HG02885 (cell line): ENCODE data around the gene GPRIN3.
A peak's percentile ranks its signal among the peaks of the same experiment; 100 is the strongest.
"Not testable (repeated sequence)": the region's sequence is repeated elsewhere in the genome, so short reads cannot be mapped to it uniquely, and the experiment has no call there.

Experiments
- ATAC-seq: cut with Tn5 transposase; IDR thresholded peaks from one replicate; pipeline ENCODE4 v1.9.1; 2021; ENCODE audit warnings: mild to moderate bottlenecking; ENCODE audit not compliant: unreplicated experiment, poor library complexity

The GPRIN3 gene

GRCh38 chr4:89263265-89263664, 44.3 kb downstream of the GPRIN3 start:
- no peak for ATAC-seq

DNA sequence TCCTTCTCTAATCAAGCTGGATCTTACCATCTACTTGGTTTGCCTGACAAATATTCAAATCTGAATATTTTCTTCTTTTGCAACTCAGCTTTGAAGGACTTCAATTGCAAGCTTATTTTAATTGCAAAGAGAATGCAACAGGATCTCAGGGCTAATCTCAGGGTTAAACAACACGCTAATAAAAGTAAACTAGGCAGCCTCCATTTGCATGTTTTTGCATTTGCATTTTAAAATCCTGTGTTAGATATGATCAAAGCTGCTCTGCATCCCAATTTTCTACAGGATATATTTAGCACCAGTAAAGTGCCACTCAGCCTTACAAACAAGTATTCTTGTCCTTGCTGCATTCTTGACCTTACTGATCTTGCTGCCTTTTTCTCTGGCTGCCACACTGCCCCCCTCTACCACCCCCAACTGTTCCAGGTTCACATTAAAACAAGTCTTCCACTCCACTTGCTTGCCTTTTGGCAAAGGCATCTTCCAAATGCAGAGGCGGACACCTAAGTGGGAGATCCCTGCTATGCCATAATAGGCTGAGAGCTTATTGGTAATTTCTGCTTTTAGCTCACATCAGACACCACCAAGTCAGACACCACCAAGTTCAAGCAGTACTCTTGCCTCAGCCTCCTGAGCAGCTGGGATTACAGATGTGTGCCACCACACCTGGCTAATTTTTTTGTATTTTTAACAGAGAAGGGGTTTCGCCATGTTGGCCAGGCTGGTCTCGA, 48.1 kb downstream of the GPRIN3 start:
- ATAC-seq, result no peak

GRCh38 chr4:89258506-89258905, 49.1 kb downstream of the GPRIN3 start:
- no peak for ATAC-seq

- ATAC-seq, result no peak
Measured at GRCh38 chr4:89257376-89257775, 50.2 kb downstream of the GPRIN3 start.

DNA sequence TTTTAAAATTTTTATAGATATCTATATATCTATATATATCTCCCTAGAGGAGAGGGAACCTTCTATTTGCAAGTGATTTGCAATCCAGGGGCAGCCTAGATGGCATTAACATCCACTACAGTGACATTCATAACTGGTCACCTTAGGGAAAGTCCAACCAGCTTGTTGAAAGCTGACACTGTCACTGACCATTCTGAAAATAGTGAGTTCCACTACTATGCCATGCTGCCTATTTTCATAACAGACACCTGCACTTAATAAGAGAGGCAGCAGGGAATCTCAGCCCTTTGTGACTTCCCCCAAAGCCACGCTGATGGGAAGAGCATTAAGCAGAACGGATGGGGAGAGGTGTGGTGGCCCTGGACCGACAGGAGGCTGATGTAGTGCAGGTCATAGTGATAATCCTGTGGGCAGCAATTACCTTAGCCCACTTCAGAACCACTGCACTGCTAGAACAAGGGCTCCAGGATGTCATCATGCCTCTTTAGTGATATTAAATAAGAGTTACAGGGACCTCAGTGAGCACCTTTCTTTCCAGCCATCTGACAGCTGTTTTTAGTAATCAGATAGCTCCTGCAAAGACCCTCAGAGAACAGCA, 51.3 kb downstream of the GPRIN3 start:
- ATAC-seq, result no peak

DNA sequence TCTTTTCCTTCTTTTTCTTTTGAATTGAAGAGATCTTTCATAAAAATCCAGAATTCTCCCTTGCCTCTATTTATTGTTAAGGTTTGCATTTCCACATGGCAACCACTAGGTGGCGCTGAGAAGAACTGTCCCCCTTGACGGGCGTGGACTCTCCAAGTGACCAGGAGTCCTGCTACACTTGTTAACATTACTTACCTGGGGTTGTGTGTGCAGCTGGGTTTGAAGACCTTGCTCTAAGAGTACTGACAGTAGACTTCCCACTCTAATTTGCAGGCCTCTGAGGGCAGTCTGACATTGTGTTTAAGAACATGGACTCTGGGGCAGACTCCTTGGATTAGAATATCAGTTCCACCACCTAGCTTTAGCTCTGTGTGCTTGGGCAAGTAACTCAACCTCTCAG, 52.8 kb downstream of the GPRIN3 start:
- ATAC-seq, result peak; percentile 80

DNA sequence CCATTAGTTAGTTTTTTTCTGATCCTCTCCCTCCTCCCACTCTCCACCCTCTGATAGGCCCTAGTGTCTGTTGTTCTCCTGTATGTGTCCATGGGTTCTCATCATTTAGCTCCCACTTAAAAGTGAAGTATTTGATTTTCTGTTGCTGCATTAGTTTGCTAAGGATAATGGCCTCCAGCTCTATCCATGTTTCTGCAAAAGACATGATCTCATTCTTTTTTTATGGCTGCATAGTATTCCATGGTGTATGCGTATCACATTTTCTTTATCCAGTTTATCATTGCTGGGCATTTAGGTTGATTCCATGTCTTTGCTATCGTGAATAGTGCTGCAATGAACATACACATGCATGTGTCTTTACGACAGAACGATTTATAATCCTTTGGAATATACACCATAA, 53.3 kb downstream of the GPRIN3 start:
- ATAC-seq, result not testable (repeated sequence)

GRCh38 chr4:89253935-89254334, 53.7 kb downstream of the GPRIN3 start:
- no peak for ATAC-seq

DNA sequence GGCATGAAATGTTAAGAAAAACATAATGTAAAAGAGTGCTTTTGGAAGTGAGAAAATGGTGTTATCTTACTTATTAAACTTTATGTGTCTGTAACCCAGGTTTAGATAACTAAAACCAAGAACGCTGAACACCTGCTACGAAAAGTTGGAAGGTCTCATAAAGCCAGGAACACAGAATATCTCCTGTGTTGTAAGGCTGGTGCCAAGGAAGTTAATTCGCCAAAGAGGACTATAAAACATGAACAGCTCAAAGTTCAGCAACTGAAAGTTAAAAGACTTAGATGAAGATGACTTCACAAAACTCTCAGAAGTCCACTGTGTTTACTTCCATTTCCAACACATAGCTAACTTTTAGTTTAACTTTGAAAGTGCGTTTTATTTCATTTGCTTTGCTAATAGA, 54.3 kb downstream of the GPRIN3 start:
- no peak for ATAC-seq

DNA sequence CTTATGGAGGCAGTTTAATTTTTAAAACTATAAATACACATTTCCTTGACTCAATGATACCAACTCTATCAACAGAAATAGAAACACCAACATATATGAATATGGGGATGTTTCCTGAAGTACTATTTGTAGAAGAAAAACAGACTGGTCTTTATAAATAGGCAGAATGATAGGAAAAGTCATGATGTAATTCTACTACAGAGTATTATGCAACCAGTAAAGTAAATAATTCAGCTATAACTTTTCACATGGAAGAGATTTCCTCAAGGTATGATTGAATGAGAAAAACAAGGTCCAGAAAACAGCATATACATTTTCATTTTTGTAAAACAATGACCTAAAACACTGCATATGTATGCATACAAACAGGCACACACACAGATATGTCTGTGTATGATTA, 56.2 kb downstream of the GPRIN3 start:
- ATAC-seq, result no peak

DNA sequence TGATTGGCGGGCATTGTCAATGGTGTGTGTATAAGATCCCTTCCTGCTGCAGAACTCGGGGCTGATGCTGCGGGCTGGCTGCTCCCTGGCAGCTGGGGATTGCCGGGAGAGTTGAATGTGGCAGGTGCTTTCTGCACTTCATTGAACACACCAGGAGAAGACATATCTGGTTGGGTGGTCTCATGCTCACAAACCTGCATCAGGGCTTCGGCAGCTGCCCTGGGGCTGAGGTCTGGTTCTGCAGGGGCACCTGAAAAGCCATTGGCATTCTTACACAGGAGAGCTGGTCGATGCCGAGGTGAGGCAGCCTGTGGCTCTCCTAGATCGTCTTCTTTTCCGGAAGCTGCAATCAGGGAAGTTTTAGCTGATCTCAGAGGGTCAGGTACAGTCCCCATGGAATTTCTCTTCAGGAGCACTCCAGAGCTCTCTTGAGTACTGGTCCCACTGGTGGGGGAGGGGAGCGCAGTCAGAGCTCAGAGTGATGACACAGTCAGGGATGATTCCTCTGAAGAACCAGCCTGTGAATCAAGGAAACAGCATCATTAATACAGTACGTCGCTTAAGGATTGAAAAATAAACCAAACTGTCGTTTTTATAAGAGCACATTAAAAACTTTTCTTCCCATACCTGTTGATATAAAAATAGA, 57.8 kb downstream of the GPRIN3 start:
- no peak for ATAC-seq

- no peak for ATAC-seq
Measured at GRCh38 chr4:89249313-89249712, 58.3 kb downstream of the GPRIN3 start.

GRCh38 chr4:89248879-89249281, 58.7 kb downstream of the GPRIN3 start:
- ATAC-seq, result no peak

GRCh38 chr4:89247951-89248350, 59.6 kb downstream of the GPRIN3 start:
- no peak for ATAC-seq

DNA sequence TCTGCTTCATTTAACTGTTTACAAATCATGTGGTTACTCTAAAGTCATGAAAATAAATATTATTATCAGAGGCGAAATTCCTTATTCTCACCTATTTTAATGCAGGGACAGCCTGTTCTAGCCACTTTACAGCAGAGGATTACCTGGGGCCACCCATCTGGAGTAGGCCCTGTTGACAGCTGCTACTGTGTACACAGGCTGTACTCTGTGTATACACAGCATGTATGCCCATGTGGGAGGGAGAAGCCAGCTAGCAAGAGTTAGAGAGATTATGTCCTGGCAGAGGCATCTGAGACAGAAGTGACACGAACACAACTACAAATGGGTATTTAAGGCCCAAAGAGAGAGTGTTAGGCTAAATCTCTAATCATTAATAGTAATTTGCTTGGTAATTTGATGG, 62.1 kb downstream of the GPRIN3 start:
- no peak for ATAC-seq

DNA sequence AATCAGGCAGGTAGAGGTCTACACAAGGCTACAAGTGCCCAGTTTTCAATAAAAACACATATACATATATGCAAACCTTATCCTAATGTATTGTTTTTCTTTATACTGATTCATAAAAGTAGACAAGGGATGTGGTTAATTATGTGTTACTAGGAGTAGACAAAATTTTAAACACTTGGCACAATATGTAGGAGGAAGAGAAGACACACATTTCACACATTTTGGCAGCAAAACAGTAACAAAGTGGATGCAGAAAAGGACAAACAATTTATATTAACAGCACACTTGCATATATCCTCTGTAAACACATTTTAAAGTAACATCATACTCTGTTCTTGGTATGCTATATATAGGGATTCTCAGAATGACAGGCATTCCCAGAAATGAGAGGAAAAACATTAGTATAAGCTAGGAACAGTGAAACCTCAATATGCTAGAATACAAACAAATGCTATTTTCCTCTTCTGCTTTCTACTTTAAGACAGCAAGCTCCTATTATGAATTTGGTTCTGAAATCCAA, 63.8 kb downstream of the GPRIN3 start:
- ATAC-seq, result no peak

GRCh38 chr4:89242864-89243732, 64.5 kb downstream of the GPRIN3 start:
- ATAC-seq, result no peak

DNA sequence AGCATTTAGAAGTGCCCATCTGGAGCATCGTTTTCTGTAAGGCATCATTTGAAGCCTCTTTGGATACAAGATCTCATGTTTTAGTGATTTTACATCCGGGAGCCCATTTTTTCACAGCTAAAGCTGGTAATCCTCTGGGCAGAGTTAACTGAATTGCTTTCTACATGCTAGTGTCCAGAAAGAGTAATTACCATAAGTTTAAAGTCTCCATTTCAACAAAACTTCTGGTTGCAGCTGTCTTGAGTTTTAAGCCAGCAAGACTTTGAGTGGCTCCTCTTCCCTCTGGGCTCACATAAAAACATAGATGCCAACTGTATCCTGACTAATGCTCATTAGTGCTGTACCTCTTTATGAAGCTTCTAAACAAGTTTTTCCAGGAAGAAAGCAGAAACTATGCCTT, 65.4 kb downstream of the GPRIN3 start:
- no peak for ATAC-seq

- no peak for ATAC-seq
Measured at GRCh38 chr4:89230271-89230670, 77.3 kb downstream of the GPRIN3 start.
